Measurements from ENCODE around the gene SERHL2.
"Not testable (repeated sequence)": the region's sequence is repeated elsewhere in the genome, so short reads cannot be mapped to it uniquely, and the experiment has no call there.

SERHL2 gene

GRCh38 chr22:42511401-42511891 lies 42.3 kb upstream of the SERHL2 start:
- Histone ChIP-seq H3K27me3 (ENCODE audit: low read length) (no peaks in the 10 kb centered on the region), H3K9me3 (ENCODE audit: insufficient read depth, low read length) (no peaks in the 10 kb centered on the region), H3F3A (ENCODE audit: insufficient read depth) (peaks cover 25% of the 10 kb centered on the region; the same call in 1 of the 2 replicates), H4K20me1 (ENCODE audit: low read depth, low read length) (no peaks in the 10 kb centered on the region; the same call in 1 of the 2 replicates), H3K9ac (ENCODE audit: low read length) (no peak overlapping the region), H3K4me2 (ENCODE audit: low read depth, low read length, poor library complexity, severe bottlenecking) (no peak overlapping the region), H3K36me3 (ENCODE audit: low read length) (no peaks in the 10 kb centered on the region), H3K4me3 (ENCODE audit: insufficient read depth, low read length, poor library complexity, severe bottlenecking) (no peak overlapping the region), H3K79me2 (ENCODE audit: insufficient read depth, low read length) (peaks cover 5% of the 10 kb centered on the region), H3K27ac (ENCODE audit: low read depth, low read length) (peak overlapping the region; percentile 49), H3K9me2 (replicated peaks; ENCODE audit: insufficient read depth, low read length) (no peaks in the 10 kb centered on the region), H2AFZ (ENCODE audit: low read depth, low read length, severe bottlenecking) (no peak overlapping the region)
- TF ChIP-seq EZH2phosphoT487 (conservative IDR thresholded peaks at IDR 0.05; ENCODE audit: low read length), result no peak
- TF ChIP-seq, protein P1, sequence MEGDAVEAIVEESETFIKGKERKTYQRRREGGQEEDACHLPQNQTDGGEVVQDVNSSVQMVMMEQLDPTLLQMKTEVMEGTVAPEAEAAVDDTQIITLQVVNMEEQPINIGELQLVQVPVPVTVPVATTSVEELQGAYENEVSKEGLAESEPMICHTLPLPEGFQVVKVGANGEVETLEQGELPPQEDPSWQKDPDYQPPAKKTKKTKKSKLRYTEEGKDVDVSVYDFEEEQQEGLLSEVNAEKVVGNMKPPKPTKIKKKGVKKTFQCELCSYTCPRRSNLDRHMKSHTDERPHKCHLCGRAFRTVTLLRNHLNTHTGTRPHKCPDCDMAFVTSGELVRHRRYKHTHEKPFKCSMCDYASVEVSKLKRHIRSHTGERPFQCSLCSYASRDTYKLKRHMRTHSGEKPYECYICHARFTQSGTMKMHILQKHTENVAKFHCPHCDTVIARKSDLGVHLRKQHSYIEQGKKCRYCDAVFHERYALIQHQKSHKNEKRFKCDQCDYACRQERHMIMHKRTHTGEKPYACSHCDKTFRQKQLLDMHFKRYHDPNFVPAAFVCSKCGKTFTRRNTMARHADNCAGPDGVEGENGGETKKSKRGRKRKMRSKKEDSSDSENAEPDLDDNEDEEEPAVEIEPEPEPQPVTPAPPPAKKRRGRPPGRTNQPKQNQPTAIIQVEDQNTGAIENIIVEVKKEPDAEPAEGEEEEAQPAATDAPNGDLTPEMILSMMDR (IDR thresholded peaks at IDR 0.05; ENCODE audit: insufficient read depth, low read length, poor library complexity, severe bottlenecking), result no peak

GRCh38 chr22:42512273-42512990 lies 41.3 kb upstream of the SERHL2 start:
- H3K27me3 ChIP-seq (ENCODE audit: low read length); H3K27ac ChIP-seq (ENCODE audit: low read depth, low read length); H3K36me3 ChIP-seq (ENCODE audit: low read length); H4K20me1 ChIP-seq (ENCODE audit: low read depth, low read length); H2AFZ ChIP-seq (ENCODE audit: low read depth, low read length, severe bottlenecking); H3K4me3 ChIP-seq (ENCODE audit: insufficient read depth, low read length, poor library complexity, severe bottlenecking); H3K9me2 ChIP-seq (replicated peaks; ENCODE audit: insufficient read depth, low read length); H3K9me3 ChIP-seq (ENCODE audit: insufficient read depth, low read length); H3K9ac ChIP-seq (ENCODE audit: low read length); H3K4me2 ChIP-seq (ENCODE audit: low read depth, low read length, poor library complexity, severe bottlenecking): not testable (repeated sequence)
- H3F3A ChIP-seq (ENCODE audit: insufficient read depth), result peaks cover 25% of the 10 kb centered on the region; the same call in 1 of the 2 replicates
- peaks cover 14% of the 10 kb centered on the region for H3K79me2 ChIP-seq (ENCODE audit: insufficient read depth, low read length)

GRCh38 chr22:42514331-42514730 lies 39.4 kb upstream of the SERHL2 start:
- peaks cover 29% of the 10 kb centered on the region for H3K79me2 ChIP-seq (ENCODE audit: insufficient read depth, low read length)
- H3K4me3 ChIP-seq (ENCODE audit: insufficient read depth, low read length, poor library complexity, severe bottlenecking); H3K4me2 ChIP-seq (ENCODE audit: low read depth, low read length, poor library complexity, severe bottlenecking); H3K9me3 ChIP-seq (ENCODE audit: insufficient read depth, low read length); H4K20me1 ChIP-seq (ENCODE audit: low read depth, low read length); H3K9ac ChIP-seq (ENCODE audit: low read length); H2AFZ ChIP-seq (ENCODE audit: low read depth, low read length, severe bottlenecking); H3K9me2 ChIP-seq (replicated peaks; ENCODE audit: insufficient read depth, low read length); H3K36me3 ChIP-seq (ENCODE audit: low read length); H3K27me3 ChIP-seq (ENCODE audit: low read length); H3K27ac ChIP-seq (ENCODE audit: low read depth, low read length): not testable (repeated sequence)
- H3F3A ChIP-seq (ENCODE audit: insufficient read depth), result peaks cover 25% of the 10 kb centered on the region; the same call in 1 of the 2 replicates

DNA sequence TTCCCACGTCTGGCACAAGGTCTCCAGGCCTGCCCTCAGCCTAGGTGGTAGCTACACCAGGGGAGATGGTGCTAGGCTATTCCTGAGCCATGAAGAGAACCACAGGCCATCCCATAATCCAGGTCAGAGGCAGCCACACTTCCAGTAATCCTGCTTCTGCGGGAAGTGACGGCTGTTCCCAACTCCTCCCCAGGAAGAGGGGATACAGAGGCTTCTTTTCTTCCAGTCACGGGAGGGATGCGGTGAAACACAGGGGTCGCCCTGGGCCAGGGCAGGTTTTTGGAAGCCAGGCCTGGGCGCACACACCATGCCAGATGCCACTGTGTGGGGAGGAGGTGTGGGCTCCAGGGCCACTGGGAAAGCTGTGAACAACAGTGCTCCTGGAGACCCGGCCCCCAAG lies 38.5 kb upstream of the SERHL2 start:
- H3K4me3 ChIP-seq (ENCODE audit: insufficient read depth, low read length, poor library complexity, severe bottlenecking); H3K27me3 ChIP-seq (ENCODE audit: low read length); H3K9ac ChIP-seq (ENCODE audit: low read length); H3K36me3 ChIP-seq (ENCODE audit: low read length); H3K27ac ChIP-seq (ENCODE audit: low read depth, low read length); H3K4me2 ChIP-seq (ENCODE audit: low read depth, low read length, poor library complexity, severe bottlenecking); H3K9me2 ChIP-seq (replicated peaks; ENCODE audit: insufficient read depth, low read length); H2AFZ ChIP-seq (ENCODE audit: low read depth, low read length, severe bottlenecking); H4K20me1 ChIP-seq (ENCODE audit: low read depth, low read length); H3K9me3 ChIP-seq (ENCODE audit: insufficient read depth, low read length): not testable (repeated sequence)
- Histone ChIP-seq H3F3A (ENCODE audit: insufficient read depth) (peaks cover 19% of the 10 kb centered on the region; the same call in 1 of the 2 replicates), H3K79me2 (ENCODE audit: insufficient read depth, low read length) (peaks cover 37% of the 10 kb centered on the region)

DNA sequence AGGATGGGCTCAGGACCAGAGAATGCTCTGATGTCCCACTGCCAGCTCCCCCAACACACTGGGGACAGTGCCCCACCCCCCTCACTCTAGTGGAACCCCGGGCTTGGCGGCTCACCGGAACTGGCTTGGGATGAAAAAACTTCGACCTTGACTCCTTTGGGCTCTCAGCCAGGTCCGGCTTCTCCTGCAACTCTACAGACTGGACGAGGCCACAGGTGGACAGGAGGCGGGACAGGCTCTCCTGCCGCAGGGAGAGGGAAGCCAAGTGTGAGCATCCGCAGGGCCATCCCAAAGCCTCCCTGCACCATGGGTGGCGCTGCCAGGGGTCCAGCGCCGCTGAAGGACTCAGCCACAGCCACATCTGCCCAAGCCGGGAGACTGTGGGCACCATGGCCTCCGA lies 37.9 kb upstream of the SERHL2 start:
- Histone ChIP-seq H3K4me3 (ENCODE audit: insufficient read depth, low read length, poor library complexity, severe bottlenecking) (no peak overlapping the region), H3K27ac (ENCODE audit: low read depth, low read length) (no peak overlapping the region), H2AFZ (ENCODE audit: low read depth, low read length, severe bottlenecking) (no peak overlapping the region), H3K27me3 (ENCODE audit: low read length) (no peaks in the 10 kb centered on the region), H3K9ac (ENCODE audit: low read length) (no peak overlapping the region), H3F3A (ENCODE audit: insufficient read depth) (peaks cover 13% of the 10 kb centered on the region; the same call in 1 of the 2 replicates), H3K4me2 (ENCODE audit: low read depth, low read length, poor library complexity, severe bottlenecking) (no peak overlapping the region), H3K9me3 (ENCODE audit: insufficient read depth, low read length) (no peaks in the 10 kb centered on the region), H4K20me1 (ENCODE audit: low read depth, low read length) (peaks cover 4% of the 10 kb centered on the region; the same call in 1 of the 2 replicates), H3K9me2 (replicated peaks; ENCODE audit: insufficient read depth, low read length) (no peaks in the 10 kb centered on the region), H3K79me2 (ENCODE audit: insufficient read depth, low read length) (peaks cover 37% of the 10 kb centered on the region), H3K36me3 (ENCODE audit: low read length) (no peaks in the 10 kb centered on the region)
- TF ChIP-seq, protein P1 (IDR thresholded peaks at IDR 0.05; ENCODE audit: insufficient read depth, low read length, poor library complexity, severe bottlenecking), result no peak
- no peak for TF ChIP-seq EZH2phosphoT487 (conservative IDR thresholded peaks at IDR 0.05; ENCODE audit: low read length)

- H3K9me3 ChIP-seq (ENCODE audit: insufficient read depth, low read length); H3K9ac ChIP-seq (ENCODE audit: low read length); H3K4me3 ChIP-seq (ENCODE audit: insufficient read depth, low read length, poor library complexity, severe bottlenecking); H3F3A ChIP-seq (ENCODE audit: insufficient read depth); H4K20me1 ChIP-seq (ENCODE audit: low read depth, low read length); H3K36me3 ChIP-seq (ENCODE audit: low read length); H3K27ac ChIP-seq (ENCODE audit: low read depth, low read length); H3K4me2 ChIP-seq (ENCODE audit: low read depth, low read length, poor library complexity, severe bottlenecking); H3K27me3 ChIP-seq (ENCODE audit: low read length); H3K9me2 ChIP-seq (replicated peaks; ENCODE audit: insufficient read depth, low read length); H2AFZ ChIP-seq (ENCODE audit: low read depth, low read length, severe bottlenecking): not testable (repeated sequence)
- peaks cover 37% of the 10 kb centered on the region for H3K79me2 ChIP-seq (ENCODE audit: insufficient read depth, low read length)
Observed at GRCh38 chr22:42517103-42517502, 36.7 kb upstream of the SERHL2 start.

Measured in SU-DHL-6 (cell line).